T-helper 22 cell (primary cell): ENCODE measurements around the gene PMM1.
"Not testable (repeated sequence)": the region's sequence is repeated elsewhere in the genome, so short reads cannot be mapped to it uniquely, and the experiment has no call there.

Source experiments
- DNase-seq: peaks from one replicate; pipeline ENCODE4 v3.0.0-alpha.2; 2020; ENCODE audit warnings: low read depth

Gene PMM1

GRCh38 chr22:41563051-41563711 is 26.5 kb downstream of the PMM1 start:
- DNase-seq = no peak

- DNase-seq = no peak
Measured at GRCh38 chr22:41562461-41562860, 27.2 kb downstream of the PMM1 start.

GRCh38 chr22:41561788-41562187 is 27.9 kb downstream of the PMM1 start:
- no peak for DNase-seq

GRCh38 chr22:41561335-41561734 is 28.3 kb downstream of the PMM1 start:
- DNase-seq = no peak

GRCh38 chr22:41560095-41560471 is 29.6 kb downstream of the PMM1 start:
- no peak for DNase-seq

GRCh38 chr22:41558241-41558630 is 31.4 kb downstream of the PMM1 start:
- DNase-seq = not testable (repeated sequence)

GRCh38 chr22:41557401-41558240 is 32.0 kb downstream of the PMM1 start:
- no peak for DNase-seq

GRCh38 chr22:41556561-41556960 is 33.1 kb downstream of the PMM1 start:
- DNase-seq = no peak

GRCh38 chr22:41555325-41555982 is 34.2 kb downstream of the PMM1 start:
- DNase-seq = no peak

- no peak for DNase-seq
Measured at GRCh38 chr22:41551877-41552582, 37.6 kb downstream of the PMM1 start.

- DNase-seq = no peak
Measured at GRCh38 chr22:41550952-41551491, 38.6 kb downstream of the PMM1 start.

GRCh38 chr22:41548830-41549211 is 40.8 kb downstream of the PMM1 start:
- no peak for DNase-seq

GRCh38 chr22:41544671-41545476 is 44.8 kb downstream of the PMM1 start:
- DNase-seq = no peak

- peak; percentile 95 for DNase-seq
Measured at GRCh38 chr22:41543854-41544670, 45.6 kb downstream of the PMM1 start, which contains the start of gene POLR3H. TSS of gene POLR3H (minus strand) at chr22:41544470. CDS start at chr22:41544101, 369 bp downstream.

GRCh38 chr22:41542224-41542623 is 47.4 kb downstream of the PMM1 start:
- DNase-seq = no peak

GRCh38 chr22:41541484-41541883 is 48.2 kb downstream of the PMM1 start:
- DNase-seq = no peak

GRCh38 chr22:41540365-41540764 is 49.3 kb downstream of the PMM1 start:
- DNase-seq = no peak

GRCh38 chr22:41540006-41540315 is 49.7 kb downstream of the PMM1 start:
- no peak for DNase-seq

- no peak for DNase-seq
Measured at GRCh38 chr22:41539146-41540005, 50.3 kb downstream of the PMM1 start.

- DNase-seq = no peak
Measured at GRCh38 chr22:41538583-41538982, 51.1 kb downstream of the PMM1 start.
